ENCODE data around the gene TTC23. TPM values are rescaled to one million over a fixed set of nuclear protein-coding genes. Genes with fewer than 3 reads are reported as not detected.

TTC23 gene
- total RNA-seq, 2 experiments from 2014 or later: 2.8 to 7.6 TPM

DNA sequence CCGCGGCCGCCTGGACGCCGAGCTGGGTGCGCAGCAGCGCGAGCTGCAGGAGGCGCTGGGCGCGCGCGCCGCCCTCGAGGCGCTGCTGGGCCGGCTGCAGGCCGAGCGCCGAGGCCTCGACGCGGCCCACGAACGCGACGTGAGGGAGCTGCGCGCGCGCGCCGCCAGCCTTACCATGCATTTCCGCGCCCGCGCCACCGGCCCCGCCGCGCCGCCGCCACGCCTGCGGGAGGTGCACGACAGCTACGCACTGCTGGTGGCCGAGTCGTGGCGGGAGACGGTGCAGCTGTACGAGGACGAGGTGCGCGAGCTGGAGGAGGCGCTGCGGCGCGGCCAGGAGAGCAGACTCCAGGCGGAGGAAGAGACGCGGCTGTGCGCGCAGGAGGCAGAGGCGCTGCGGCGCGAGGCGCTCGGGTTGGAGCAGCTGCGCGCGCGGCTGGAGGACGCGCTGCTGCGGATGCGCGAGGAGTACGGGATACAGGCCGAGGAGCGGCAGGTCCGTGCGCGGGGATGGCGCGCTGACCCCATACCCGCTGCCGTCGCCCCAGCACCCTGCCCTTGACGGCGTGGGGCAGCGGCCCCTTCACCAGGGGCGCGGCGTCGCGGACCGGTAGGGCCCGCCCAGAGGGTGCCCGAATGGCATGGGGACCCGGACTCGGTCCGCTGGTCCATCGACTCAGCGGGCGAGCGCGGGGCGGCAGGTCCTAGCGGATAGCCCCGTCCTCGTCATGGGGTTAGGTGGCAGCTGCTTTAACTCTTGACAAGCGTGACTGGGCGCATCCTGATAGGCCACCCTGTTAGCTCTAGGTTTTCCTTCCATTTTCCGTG, 143.7 kb downstream of the TTC23 start:
- ChIA-PET CTCF (ENCODE audit: unreplicated experiment) (no interaction called here), POLR2A (no interaction called here)
- TF ChIP-seq EZH2phosphoT487 (IDR thresholded peaks at IDR 0.05; ENCODE audit: borderline replicate concordance, low read depth, low read length): no peak
- TF ChIP-seq, protein P1, sequence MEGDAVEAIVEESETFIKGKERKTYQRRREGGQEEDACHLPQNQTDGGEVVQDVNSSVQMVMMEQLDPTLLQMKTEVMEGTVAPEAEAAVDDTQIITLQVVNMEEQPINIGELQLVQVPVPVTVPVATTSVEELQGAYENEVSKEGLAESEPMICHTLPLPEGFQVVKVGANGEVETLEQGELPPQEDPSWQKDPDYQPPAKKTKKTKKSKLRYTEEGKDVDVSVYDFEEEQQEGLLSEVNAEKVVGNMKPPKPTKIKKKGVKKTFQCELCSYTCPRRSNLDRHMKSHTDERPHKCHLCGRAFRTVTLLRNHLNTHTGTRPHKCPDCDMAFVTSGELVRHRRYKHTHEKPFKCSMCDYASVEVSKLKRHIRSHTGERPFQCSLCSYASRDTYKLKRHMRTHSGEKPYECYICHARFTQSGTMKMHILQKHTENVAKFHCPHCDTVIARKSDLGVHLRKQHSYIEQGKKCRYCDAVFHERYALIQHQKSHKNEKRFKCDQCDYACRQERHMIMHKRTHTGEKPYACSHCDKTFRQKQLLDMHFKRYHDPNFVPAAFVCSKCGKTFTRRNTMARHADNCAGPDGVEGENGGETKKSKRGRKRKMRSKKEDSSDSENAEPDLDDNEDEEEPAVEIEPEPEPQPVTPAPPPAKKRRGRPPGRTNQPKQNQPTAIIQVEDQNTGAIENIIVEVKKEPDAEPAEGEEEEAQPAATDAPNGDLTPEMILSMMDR (conservative IDR thresholded peaks at IDR 0.05; ENCODE audit: low read length): no peak
- no peak overlapping the region for H3K27ac ChIP-seq (ENCODE audit: low read depth, low read length, poor library complexity, severe bottlenecking)
- intact Hi-C loops (cut with micrococcal nuclease; ENCODE audit: unreplicated experiment): no loop called here
- H4K20me1 ChIP-seq (ENCODE audit: insufficient read depth, low read length): no peaks in the 10 kb centered on the region
- H3K9me2 ChIP-seq (ENCODE audit: insufficient read depth, low read length): no peaks in the 10 kb centered on the region
- peak; percentile 17 for DNase-seq (ENCODE audit: low spot score)
- H2AFZ ChIP-seq (ENCODE audit: low read length): no peak overlapping the region
- H3K4me1 ChIP-seq (ENCODE audit: insufficient read depth, low read length, poor library complexity, severe bottlenecking): peaks cover 7% of the 10 kb centered on the region
- no peak overlapping the region; the same call in 1 of the 2 replicates for H3K4me2 ChIP-seq (ENCODE audit: low read length)
- H3K9me3 ChIP-seq (ENCODE audit: low read length): no peaks in the 10 kb centered on the region
- H3K36me3 ChIP-seq (ENCODE audit: insufficient read depth, low read length): no peaks in the 10 kb centered on the region
- peak overlapping the region; percentile 51 for H3K4me3 ChIP-seq (ENCODE audit: low read depth, low read length, poor library complexity, severe bottlenecking)
- no TSS peak for BruUV-seq (replicated peaks)
- no peaks in the 10 kb centered on the region for H3K79me2 ChIP-seq (ENCODE audit: insufficient read depth, low read depth, low read length)

DNA sequence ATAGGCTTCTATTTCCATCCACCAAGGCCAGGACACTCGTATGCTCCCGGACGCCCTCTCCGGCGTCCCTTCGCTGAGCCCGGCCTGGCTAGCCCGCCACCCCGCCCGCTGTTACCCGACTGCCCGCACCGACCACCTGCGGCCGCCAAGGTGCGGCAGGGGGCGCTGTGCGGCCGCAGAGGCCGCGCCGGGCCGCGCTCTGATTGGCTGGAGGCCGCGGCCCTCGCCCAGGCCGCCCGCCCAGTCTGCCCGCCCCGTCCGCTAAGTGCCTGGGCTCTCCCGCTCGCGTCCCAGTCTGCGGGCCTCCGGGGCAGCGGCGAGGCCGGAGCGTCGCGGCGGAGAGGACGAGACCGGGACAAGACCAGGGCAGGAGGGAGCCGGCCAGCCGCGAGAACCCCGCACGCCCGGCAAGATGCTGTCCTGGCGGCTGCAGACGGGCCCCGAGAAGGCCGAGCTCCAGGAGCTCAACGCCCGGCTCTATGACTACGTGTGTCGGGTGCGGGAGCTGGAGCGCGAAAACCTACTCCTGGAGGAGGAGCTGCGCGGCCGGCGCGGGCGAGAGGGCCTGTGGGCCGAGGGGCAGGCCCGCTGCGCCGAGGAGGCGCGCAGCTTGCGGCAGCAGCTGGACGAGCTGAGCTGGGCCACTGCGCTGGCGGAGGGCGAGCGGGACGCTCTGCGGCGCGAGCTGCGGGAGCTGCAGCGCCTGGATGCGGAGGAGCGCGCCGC, 144.4 kb downstream of the TTC23 start, which contains the start of gene SYNM:
Gene SYNM, plus strand, starts transcription at position 293 of the 726 bp plus-strand sequence. Its CDS starts 120 bp downstream, at position 413.
- Histone ChIP-seq H3K4me3 (ENCODE audit: low read depth, low read length, poor library complexity, severe bottlenecking) (peak within 1 kb of the TSS; percentile 51), H2AFZ (ENCODE audit: low read length) (no peak within 1 kb of the TSS), H3K4me2 (ENCODE audit: low read length) (peak within 1 kb of the TSS; percentile 37; the same call in 1 of the 2 replicates), H3K9me3 (ENCODE audit: low read length) (no peaks in the 10 kb centered on the region), H3K79me2 (ENCODE audit: insufficient read depth, low read depth, low read length) (no peaks in the 10 kb centered on the region), H4K20me1 (ENCODE audit: insufficient read depth, low read length) (no peaks in the 10 kb centered on the region), H3K9me2 (ENCODE audit: insufficient read depth, low read length) (no peaks in the 10 kb centered on the region), H3K27ac (ENCODE audit: low read depth, low read length, poor library complexity, severe bottlenecking) (no peak within 1 kb of the TSS), H3K4me1 (ENCODE audit: insufficient read depth, low read length, poor library complexity, severe bottlenecking) (peaks cover 7% of the 10 kb centered on the region), H3K36me3 (ENCODE audit: insufficient read depth, low read length) (no peaks in the 10 kb centered on the region)
- intact Hi-C loops (cut with micrococcal nuclease; ENCODE audit: unreplicated experiment): loop anchor here (5.0 kb wide), 1 partner anchor 107 kb away; no protein-coding TSS in a partner anchor
- BruUV-seq (replicated peaks): no TSS peak
- CTCF ChIA-PET (ENCODE audit: unreplicated experiment): no interaction called here
- POLR2A ChIA-PET: no interaction called here
- peak; percentile 38 for DNase-seq (ENCODE audit: low spot score)
- TF ChIP-seq, protein P1 (conservative IDR thresholded peaks at IDR 0.05; ENCODE audit: low read length): peak; percentile 61
- TF ChIP-seq EZH2phosphoT487 (IDR thresholded peaks at IDR 0.05; ENCODE audit: borderline replicate concordance, low read depth, low read length): no peak
